GM23248 (cell line): Measurements from ENCODE around the gene TRAF7. TPM values are rescaled to one million over a fixed set of nuclear protein-coding genes. Genes with fewer than 3 reads are reported as not detected.
"Not testable (repeated sequence)": the region's sequence is repeated elsewhere in the genome, so short reads cannot be mapped to it uniquely, and the experiment has no call there.

Experiments
- DNase-seq: peaks from one replicate; pipeline ENCODE4 v3.0.0-alpha.2; 2015
- H2AFZ ChIP-seq: fragments of 200-600 bp; sonication (generic); 2 replicates; pipeline ENCODE4 v1.6.1; 2016; ENCODE audit warnings: antibody characterized with exemption
- H3F3A ChIP-seq: fragments of 200-600 bp; sonication (generic); 2 replicates; pipeline ENCODE4 v1.6.1; 2016; ENCODE audit warnings: mild to moderate bottlenecking, antibody characterized with exemption, mixed run types; ENCODE audit not compliant: insufficient read depth
- H3K27ac ChIP-seq: fragments of 200-600 bp; sonication (generic); 2 replicates; pipeline ENCODE4 v1.5.1; 2016; ENCODE audit warnings: mild to moderate bottlenecking
- H3K27me3 ChIP-seq: fragments of 200-600 bp; sonication (generic); replicated peaks from 2 replicates; pipeline ENCODE4 v1.6.1; 2016; ENCODE audit warnings: mild to moderate bottlenecking; ENCODE audit not compliant: insufficient read depth
- H3K36me3 ChIP-seq: fragments of 200-600 bp; sonication (generic); 2 replicates; pipeline ENCODE4 v1.6.1; 2016; ENCODE audit warnings: low read depth, mild to moderate bottlenecking
- H3K4me1 ChIP-seq: fragments of 200-600 bp; sonication (generic); 2 replicates; pipeline ENCODE4 v1.6.1; 2016; ENCODE audit warnings: mild to moderate bottlenecking; ENCODE audit not compliant: insufficient read depth
- H3K4me2 ChIP-seq: fragments of 200-600 bp; sonication (generic); one replicate; pipeline ENCODE4 v1.6.1; 2016; ENCODE audit warnings: mild to moderate bottlenecking; ENCODE audit not compliant: unreplicated experiment
- H3K4me3 ChIP-seq: fragments of 200-600 bp; sonication (generic); 2 replicates; pipeline ENCODE4 v1.5.1; 2016; ENCODE audit warnings: mild to moderate bottlenecking
- H3K79me2 ChIP-seq: fragments of 200-600 bp; sonication (generic); 2 replicates; pipeline ENCODE4 v1.6.1; 2016; ENCODE audit warnings: mild to moderate bottlenecking; ENCODE audit not compliant: insufficient read depth
- H3K9ac ChIP-seq: fragments of 200-600 bp; sonication (generic); 2 replicates; pipeline ENCODE4 v1.6.1; 2016; ENCODE audit warnings: mild to moderate bottlenecking
- H3K9me2 ChIP-seq: fragments of 200-600 bp; sonication (generic); 2 replicates; pipeline ENCODE4 v1.6.1; 2016; ENCODE audit warnings: mixed run types, mild to moderate bottlenecking, moderate library complexity; ENCODE audit not compliant: insufficient read depth
- H3K9me3 ChIP-seq: fragments of 200-600 bp; sonication (generic); one replicate; pipeline ENCODE4 v1.6.1; 2017; ENCODE audit warnings: low read depth
- H4K20me1 ChIP-seq: fragments of 200-600 bp; sonication (generic); 2 replicates; pipeline ENCODE4 v1.6.0; 2016; ENCODE audit not compliant: insufficient read depth
- EZH2 ChIP-seq: fragments of 200-600 bp; sonication (generic); IDR thresholded peaks from 2 replicates; pipeline ENCODE4 v1.6.1; 2018; ENCODE audit warnings: antibody characterized with exemption, mild to moderate bottlenecking; ENCODE audit not compliant: insufficient read depth, poor library complexity, severe bottlenecking
- EZH2phosphoT487 ChIP-seq: fragments of 200-600 bp; sonication (generic); IDR thresholded peaks from 2 replicates; pipeline ENCODE4 v1.6.1; 2018; ENCODE audit warnings: antibody characterized with exemption, moderate library complexity, mild to moderate bottlenecking, low read depth; ENCODE audit not compliant: insufficient read depth
- WGBS, 2 experiments: methylation state at CpG; one replicate each; pipeline ENCODE4 v1.1.6; 2015 to 2017; ENCODE audit warnings: low lambda C conversion rate in 2 of 2, low coverage in 1 of 2; ENCODE audit errors: missing lambda C conversion rate in 2 of 2; 5-methylcytosine and 5-hydroxymethylcytosine counted together
- in situ Hi-C: fragments of 300-500 bp; cut with MboI; formaldehyde crosslinking; loops from 2 replicates; pipeline ENCODE4 v1.15.0; 2020
- polyA plus RNA-seq: library from polyadenylated mRNA; unstranded; fragments of >200 nt; fragmentation: Nextera tagmentation; extraction: Ambion mirVana; gene quantifications from 2 replicates; pipeline ENCODE4 v1.2.1, GENCODE V29; 2016
- total RNA-seq: library from RNA; depleted of rRNA; stranded (reverse); fragments of >200 nt; shearing (Covaris generic); gene quantifications from 2 replicates; pipeline ENCODE4 v1.2.3, GENCODE V29; 2014

TRAF7 gene
- total and polyA plus RNA-seq, 2 experiments from 2014 or later, result 29.3 to 72.7 TPM

GRCh38 chr16:2115591-2115973 lies 40.0 kb upstream of the TRAF7 start:
- Histone ChIP-seq H3F3A (0 out of 2 replicates have a peak, but pooled peaks cover 4% of the 10 kb centered on the region), H3K4me3 (no peak overlapping the region), H3K9ac (no peak overlapping the region), H3K4me2 (no peak overlapping the region), H2AFZ (no peak overlapping the region), H3K9me3 (no peaks in the 10 kb centered on the region), H3K9me2 (no peaks in the 10 kb centered on the region), H3K27me3 (no peaks in the 10 kb centered on the region), H3K36me3 (no peaks in the 10 kb centered on the region), H4K20me1 (no peaks in the 10 kb centered on the region), H3K79me2 (peaks cover 70% of the 10 kb centered on the region), H3K27ac (no peak overlapping the region), H3K4me1 (no peaks in the 10 kb centered on the region)
- no peak for DNase-seq
- WGBS, 2 experiments, result 99 to 100% methylated on average over 3 to 10 of the region's 13 CpGs
- in situ Hi-C loops, result no loop called here
- TF ChIP-seq EZH2phosphoT487, result no peak
- no peak for TF ChIP-seq EZH2

- DNase-seq, H3K4me1 ChIP-seq, H3K4me3 ChIP-seq, H2AFZ ChIP-seq, H3K36me3 ChIP-seq, H3F3A ChIP-seq, H3K4me2 ChIP-seq, H3K9ac ChIP-seq, H4K20me1 ChIP-seq, in situ Hi-C loops, H3K9me2 ChIP-seq, H3K27me3 ChIP-seq, H3K9me3 ChIP-seq, H3K27ac ChIP-seq: not testable (repeated sequence)
- H3K79me2 ChIP-seq, result peaks cover 79% of the 10 kb centered on the region
- WGBS, 2 experiments, result 84 to 90% methylated on average over 9 to 17 of the region's 24 CpGs
Observed at GRCh38 chr16:2116428-2116827, 39.2 kb upstream of the TRAF7 start.

GRCh38 chr16:2117341-2117740 lies 38.2 kb upstream of the TRAF7 start:
- H3K79me2 ChIP-seq, result peaks cover 84% of the 10 kb centered on the region
- H3K9me3 ChIP-seq, H3K27ac ChIP-seq, H3K9me2 ChIP-seq, H3K4me1 ChIP-seq, H3K27me3 ChIP-seq, H3F3A ChIP-seq, H3K36me3 ChIP-seq, DNase-seq, H4K20me1 ChIP-seq, H3K9ac ChIP-seq, H2AFZ ChIP-seq, H3K4me2 ChIP-seq, in situ Hi-C loops, H3K4me3 ChIP-seq: not testable (repeated sequence)
- 94 to 97% methylated on average over 6 to 25 of the region's 25 CpGs for WGBS, 2 experiments

- H4K20me1 ChIP-seq, in situ Hi-C loops, H3F3A ChIP-seq, H3K4me3 ChIP-seq, H2AFZ ChIP-seq, H3K9ac ChIP-seq, H3K36me3 ChIP-seq, H3K9me2 ChIP-seq, H3K4me2 ChIP-seq, H3K4me1 ChIP-seq, H3K27ac ChIP-seq, DNase-seq, H3K27me3 ChIP-seq, H3K9me3 ChIP-seq: not testable (repeated sequence)
- H3K79me2 ChIP-seq, result peaks cover 87% of the 10 kb centered on the region
- WGBS, 2 experiments, result 82 to 93% methylated on average over 18 to 23 of the region's 35 CpGs
Observed at GRCh38 chr16:2117960-2118722, 37.4 kb upstream of the TRAF7 start.

- H3K27me3 ChIP-seq, H3K9me3 ChIP-seq, H3K4me2 ChIP-seq, in situ Hi-C loops, H3K36me3 ChIP-seq, H2AFZ ChIP-seq, H3K9me2 ChIP-seq, H4K20me1 ChIP-seq, H3F3A ChIP-seq, H3K4me3 ChIP-seq: not testable (repeated sequence)
- Histone ChIP-seq H3K79me2 (peaks cover 90% of the 10 kb centered on the region), H3K9ac (peak overlapping the region; percentile 53), H3K4me1 (peaks cover 30% of the 10 kb centered on the region), H3K27ac (peak overlapping the region; percentile 70)
- WGBS, 2 experiments, result 10 to 14% methylated on average over 8 of the region's 9 CpGs
- DNase-seq, result peak; percentile 91
Observed at GRCh38 chr16:2121325-2121724, 34.3 kb upstream of the TRAF7 start.
